NCI-H526 treated with DMSO at 0.1 percent for 48 hours (cell line): ENCODE results near the gene TBX15.
A peak's percentile ranks its signal among the peaks of the same experiment; 100 is the strongest.

ENCODE experiments used
- DNase-seq: peaks from one replicate; lab custom pipeline; 2025; lab: John Stamatoyannopoulos, UW

The TBX15 gene

DNA sequence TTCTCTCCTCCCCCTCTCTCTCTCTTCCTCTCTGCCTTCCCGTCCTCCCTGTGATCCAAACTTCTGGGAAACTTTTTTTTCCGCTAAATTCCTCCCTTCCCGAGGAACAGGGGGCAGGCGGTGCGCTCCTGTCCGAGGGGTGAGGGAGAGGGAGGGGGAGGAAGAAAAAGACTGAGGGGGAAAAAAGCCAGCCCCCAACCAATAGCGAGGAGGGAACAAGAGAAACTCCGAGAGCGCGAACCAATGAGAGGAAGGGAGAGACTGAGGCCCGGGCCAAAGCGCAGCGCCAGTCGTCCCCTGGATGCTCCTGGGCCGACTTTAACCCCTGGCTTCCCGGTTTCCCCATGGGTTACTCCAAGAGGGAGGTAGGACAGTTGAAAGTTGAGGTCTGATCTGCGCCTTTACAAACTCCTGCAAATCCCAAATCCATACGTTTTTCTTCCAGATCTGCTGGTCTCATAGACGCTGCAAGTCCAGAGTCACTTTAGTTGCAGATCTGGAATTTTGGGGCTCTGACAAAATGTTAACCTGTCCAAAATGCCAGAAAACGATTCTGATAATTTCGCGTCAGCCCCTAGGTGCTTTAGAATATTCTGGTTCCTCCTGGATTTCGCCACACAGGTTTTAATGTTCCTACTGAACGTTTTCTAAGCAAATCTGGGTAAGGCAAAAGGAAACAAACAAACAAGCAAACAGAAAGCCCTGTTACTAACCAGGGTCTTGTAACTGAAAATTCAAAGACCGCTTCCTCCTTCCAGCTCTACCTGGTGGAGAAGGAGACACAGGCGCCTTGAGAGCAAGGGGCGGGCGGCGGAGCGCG, at the start of gene TBX15:
TBX15 (minus strand) TSS at position 158 of the 820 bp plus-strand sequence. CDS start 548 bp downstream, outside the sequence.
- DNase-seq, result no peak

DNA sequence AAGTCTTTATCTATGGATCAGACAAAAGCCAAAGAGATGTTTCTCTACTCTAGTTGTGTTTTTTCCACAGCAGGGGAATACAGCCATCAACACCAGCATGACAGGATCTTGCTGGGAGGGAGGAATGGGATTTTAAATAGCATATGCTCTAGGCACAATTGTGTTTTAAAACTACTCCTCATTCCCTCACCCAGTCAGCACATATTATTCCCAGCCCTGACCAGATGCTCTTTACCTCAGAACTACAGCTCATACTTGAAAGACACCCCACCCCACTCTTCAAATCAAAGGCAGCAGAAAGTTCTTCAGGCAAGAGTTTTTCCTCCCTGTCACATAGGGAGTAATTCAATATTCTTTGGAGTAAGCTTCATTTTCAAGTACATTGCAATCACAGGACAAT, 46.2 kb upstream of the TBX15 start:
- no peak for DNase-seq

DNA sequence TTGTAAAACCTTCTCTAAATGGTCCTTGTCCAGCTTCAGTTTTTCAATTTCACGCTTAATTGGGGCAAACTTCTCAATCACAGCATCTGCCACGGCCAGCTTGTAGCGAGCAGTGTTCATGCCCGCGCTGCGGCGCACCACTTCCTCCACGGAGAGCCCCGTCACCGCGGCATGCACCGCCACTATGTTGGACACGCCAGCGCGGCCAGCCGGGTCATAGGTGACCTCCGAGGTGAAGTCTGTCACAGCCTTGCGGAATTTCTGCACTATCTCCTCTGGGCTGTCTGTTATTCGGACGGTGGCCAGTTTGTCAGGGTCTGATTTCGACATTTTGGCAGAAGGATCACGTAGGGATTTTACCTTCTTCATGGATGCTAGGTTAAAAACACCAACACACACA, 44.8 kb upstream of the TBX15 start:
- no peak for DNase-seq

- DNase-seq, result no peak
Observed at GRCh38 chr1:119027759-119028158, 39.6 kb upstream of the TBX15 start.

DNA sequence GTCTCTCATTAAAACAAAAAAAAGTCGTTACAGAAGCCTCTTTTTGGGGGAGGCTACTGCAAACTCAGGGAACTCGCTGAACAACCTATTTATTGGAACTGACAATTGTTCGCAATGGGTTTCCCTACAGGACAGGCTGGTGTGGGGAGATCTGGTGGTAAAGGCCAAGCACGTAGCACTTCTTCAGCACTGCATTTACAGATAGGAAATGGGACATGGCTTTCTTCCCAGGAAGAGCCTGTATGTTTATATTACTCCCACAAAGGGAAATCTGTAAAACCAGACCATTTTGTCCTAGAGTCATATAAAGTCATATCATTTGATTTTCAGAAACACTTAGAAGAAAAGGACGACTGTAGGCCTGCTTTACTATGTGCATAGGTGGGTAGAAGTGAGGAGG, 38.8 kb upstream of the TBX15 start:
- no peak for DNase-seq

GRCh38 chr1:119015547-119015946, 27.4 kb upstream of the TBX15 start:
- DNase-seq, result no peak

GRCh38 chr1:119012383-119012782, 24.2 kb upstream of the TBX15 start:
- DNase-seq, result no peak

- DNase-seq, result no peak
Observed at GRCh38 chr1:119011706-119012105, 23.6 kb upstream of the TBX15 start.

DNA sequence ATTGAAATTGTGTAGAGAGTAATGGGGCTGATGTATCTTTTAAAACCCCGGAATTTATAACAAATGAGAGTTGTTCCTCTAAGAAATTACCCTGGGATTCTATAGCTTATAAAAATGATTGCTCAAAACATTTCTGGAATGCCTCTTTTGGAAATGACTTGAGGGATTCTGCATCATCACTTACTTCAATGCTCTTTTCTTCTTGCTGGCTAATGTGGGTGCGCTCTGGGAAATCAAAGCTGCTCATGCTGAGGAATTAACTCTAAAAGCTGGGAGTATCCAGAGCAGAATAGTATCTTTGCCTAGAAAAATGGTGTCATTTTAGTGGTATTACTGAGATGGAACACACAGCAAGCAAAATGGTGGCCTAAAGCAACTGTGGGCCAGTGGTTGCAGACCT, 23.0 kb upstream of the TBX15 start:
- DNase-seq, result no peak

DNA sequence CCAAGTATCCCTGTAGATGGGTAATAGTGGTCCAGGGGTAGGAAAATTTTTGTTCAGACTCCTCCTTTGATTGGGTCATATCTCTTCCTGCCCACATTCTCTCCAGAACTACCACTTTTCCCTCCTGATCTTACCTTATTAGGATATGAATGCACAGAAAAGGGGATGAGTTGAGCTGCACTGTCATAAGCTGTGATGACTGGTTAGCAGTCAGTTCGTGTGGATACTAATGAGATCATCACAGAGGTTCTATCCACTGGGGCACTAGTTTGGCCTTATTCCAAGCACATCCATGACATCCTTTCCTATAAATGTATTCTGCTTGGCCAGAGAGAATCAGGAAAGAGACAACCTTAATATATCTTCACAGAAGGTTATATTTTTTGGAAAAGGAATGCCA, 22.1 kb upstream of the TBX15 start:
- no peak for DNase-seq

GRCh38 chr1:119009312-119009655, 21.1 kb upstream of the TBX15 start:
- DNase-seq, result no peak

- DNase-seq, result peak; percentile 16
Observed at GRCh38 chr1:119008483-119009311, 20.6 kb upstream of the TBX15 start.

- DNase-seq, result no peak
Observed at GRCh38 chr1:119007670-119008482, 19.7 kb upstream of the TBX15 start.

GRCh38 chr1:119007339-119007669, 19.2 kb upstream of the TBX15 start:
- DNase-seq, result no peak

- DNase-seq, result no peak
Observed at GRCh38 chr1:119006406-119007279, 18.5 kb upstream of the TBX15 start.

GRCh38 chr1:119005724-119006405, 17.7 kb upstream of the TBX15 start:
- no peak for DNase-seq

GRCh38 chr1:119004781-119005180, 16.6 kb upstream of the TBX15 start:
- DNase-seq, result no peak

DNA sequence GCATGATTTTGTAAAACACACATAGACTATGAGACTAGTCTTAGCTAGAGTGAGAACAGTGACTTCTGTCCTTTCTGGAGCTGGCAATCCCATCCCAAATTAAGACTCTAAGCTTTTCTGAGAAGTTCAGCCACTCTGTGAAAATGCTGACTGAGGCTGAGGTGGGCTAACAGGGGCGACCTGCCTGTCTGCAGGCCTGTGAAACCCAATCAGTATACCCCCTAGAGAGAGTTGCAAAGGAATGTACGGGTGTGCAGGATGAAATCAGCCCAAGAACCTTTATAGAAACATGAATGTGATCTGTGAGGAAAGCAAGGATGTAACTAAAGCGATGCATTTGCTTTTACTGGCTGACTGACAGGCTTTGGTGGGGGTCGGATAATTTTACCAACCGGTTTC, 16.0 kb upstream of the TBX15 start:
- no peak for DNase-seq

- DNase-seq, result no peak
Observed at GRCh38 chr1:119003413-119004128, 15.4 kb upstream of the TBX15 start.

DNA sequence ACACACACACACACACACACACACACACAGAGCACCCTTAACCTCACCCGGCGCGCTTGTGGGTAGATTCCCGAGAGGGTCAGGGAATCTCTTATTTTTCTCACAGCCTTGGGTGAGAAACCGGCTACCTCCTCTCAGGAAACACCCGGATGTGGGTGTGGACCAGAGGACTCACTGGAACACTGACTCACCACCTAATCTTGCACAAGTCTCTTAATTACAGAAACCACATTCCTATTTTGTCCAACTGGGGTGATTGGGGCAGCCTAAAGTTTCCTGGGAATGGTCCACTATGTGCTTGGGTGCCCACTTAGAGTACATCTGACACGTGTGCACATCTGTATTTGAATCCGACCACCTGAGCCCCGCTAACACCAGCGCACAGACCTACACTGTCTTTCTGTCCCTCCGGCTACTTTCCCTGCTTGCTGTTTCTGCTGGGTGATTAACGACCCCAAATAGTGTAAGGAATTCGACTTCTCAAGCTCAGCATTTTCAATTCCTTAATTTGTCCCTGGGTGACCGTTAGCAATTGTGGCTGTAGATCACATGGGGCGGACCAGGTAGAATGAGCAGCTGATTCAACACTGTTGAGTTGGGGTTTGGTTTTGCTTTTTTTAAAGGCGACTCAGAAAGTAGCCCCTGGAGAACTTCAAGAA, 14.0 kb upstream of the TBX15 start:
- DNase-seq, result no peak
